ENCODE data around the gene DZIP1L. TPM values are rescaled to one million over a fixed set of nuclear protein-coding genes. Genes with fewer than 3 reads are reported as not detected.
"Not testable (repeated sequence)": the region's sequence is repeated elsewhere in the genome, so short reads cannot be mapped to it uniquely, and the experiment has no call there.

The DZIP1L gene
- total RNA-seq, 5 donors from 2014 or later (not counting 1 experiment from before 2014, with no cell fraction given), result not detected

- WGBS (ENCODE audit: insufficient coverage), result no CpG with 5 or more reads among the region's 3 CpGs
Measured at GRCh38 chr3:138085745-138086144, 29.7 kb downstream of the DZIP1L start.

GRCh38 chr3:138084196-138084595 lies 31.2 kb downstream of the DZIP1L start:
- H3K27me3 ChIP-seq (replicated peaks in 1 of 2; ENCODE audit: control insufficient read depth in 2 of 2, extremely low read depth in 1 of 2, insufficient read depth in 2 of 2, low read length in 1 of 2), result peaks cover 0 to 19% of the 10 kb centered on the region in 2 experiments
- H3K4me1 ChIP-seq (ENCODE audit: control insufficient read depth in 1 of 2, extremely low read depth in 1 of 2, insufficient read depth in 2 of 2, low read length in 2 of 2), result peaks cover 0 to 11% of the 10 kb centered on the region in 2 experiments
- ATAC-seq (replicated peaks in 1 of 4) (no peak), DNase-seq (no peak)
- H3K9me3 Mint-ChIP-seq, result no peaks in the 10 kb centered on the region
- H3K27ac ChIP-seq (ENCODE audit: low read length), result no peak overlapping the region
- no peaks in the 10 kb centered on the region for H3K36me3 ChIP-seq (ENCODE audit: control insufficient read depth in 2 of 2, extremely low read depth in 1 of 2, insufficient read depth in 1 of 2, low read length in 1 of 2)
- H3K36me3 Mint-ChIP-seq, result no peaks in the 10 kb centered on the region
- no peak overlapping the region for H3K27ac Mint-ChIP-seq
- no peak overlapping the region for H3K4me3 Mint-ChIP-seq
- no peaks in the 10 kb centered on the region for H3K9me3 ChIP-seq
- no peak overlapping the region for H3K4me3 ChIP-seq (ENCODE audit: control insufficient read depth in 1 of 2, extremely low read depth in 1 of 2, low read length in 1 of 2)
- ChIA-PET POLR2A (no interaction called here), CTCF (no interaction called here)
- H3K27me3 Mint-ChIP-seq, result peaks cover 3 to 7% of the 10 kb centered on the region in 2 donors
- peaks cover 18 to 25% (median 22%) of the 10 kb centered on the region in 3 donors for H3K4me1 Mint-ChIP-seq

More at GRCh38 chr3:138085745-138086144, 29.7 kb downstream of the DZIP1L start:
- H3K27me3 Mint-ChIP-seq, result peaks cover 9 to 13% of the 10 kb centered on the region in 2 donors
- H3K4me3 Mint-ChIP-seq; H3K27ac ChIP-seq (ENCODE audit: low read length); POLR2A ChIA-PET; H3K9me3 ChIP-seq; ATAC-seq (replicated peaks in 1 of 4); H3K27ac Mint-ChIP-seq; DNase-seq; H3K36me3 Mint-ChIP-seq; H3K9me3 Mint-ChIP-seq; H3K4me3 ChIP-seq (ENCODE audit: control insufficient read depth in 1 of 2, extremely low read depth in 1 of 2, low read length in 1 of 2); H3K36me3 ChIP-seq (ENCODE audit: control insufficient read depth in 2 of 2, extremely low read depth in 1 of 2, insufficient read depth in 1 of 2, low read length in 1 of 2): not testable (repeated sequence)
- peaks cover 18 to 25% (median 22%) of the 10 kb centered on the region in 3 donors for H3K4me1 Mint-ChIP-seq
- Histone ChIP-seq H3K4me1 (ENCODE audit: control insufficient read depth in 1 of 2, extremely low read depth in 1 of 2, insufficient read depth in 2 of 2, low read length in 2 of 2) (peaks cover 0 to 11% of the 10 kb centered on the region in 2 experiments), H3K27me3 (replicated peaks in 1 of 2; ENCODE audit: control insufficient read depth in 2 of 2, extremely low read depth in 1 of 2, insufficient read depth in 2 of 2, low read length in 1 of 2) (peaks cover 0 to 17% of the 10 kb centered on the region in 2 experiments)
- CTCF ChIA-PET, result interaction anchor here in 1 of 2 donors (0.5 kb wide), 1 partner anchor 747 kb away, joined by 7 read pairs; no protein-coding TSS in a partner anchor

GRCh38 chr3:138082992-138083386 lies 32.4 kb downstream of the DZIP1L start:
- H3K9me3 ChIP-seq, result no peaks in the 10 kb centered on the region
- H3K4me3 ChIP-seq (ENCODE audit: control insufficient read depth in 1 of 2, extremely low read depth in 1 of 2, low read length in 1 of 2), result no peak overlapping the region
- ATAC-seq (replicated peaks in 1 of 4) (peak in 1 of 4 experiments; percentile 28), DNase-seq (no peak)
- ChIA-PET CTCF (interaction anchor here in 1 of 2 donors (1.1 kb wide), 1 partner anchor 12 kb away, joined by 4 read pairs; no protein-coding TSS in a partner anchor), POLR2A (no interaction called here)
- no peak overlapping the region for H3K27ac ChIP-seq (ENCODE audit: low read length)
- Mint-ChIP-seq H3K27ac (peak overlapping the region in 1 of 2 donors; percentile 64), H3K27me3 (no peaks in the 10 kb centered on the region), H3K36me3 (no peaks in the 10 kb centered on the region), H3K9me3 (no peaks in the 10 kb centered on the region), H3K4me1 (peaks cover 18 to 25% (median 22%) of the 10 kb centered on the region in 3 donors), H3K4me3 (peak overlapping the region in 1 of 3 donors; percentile 43)
- peaks cover 0 to 19% of the 10 kb centered on the region in 2 experiments for H3K27me3 ChIP-seq (replicated peaks in 1 of 2; ENCODE audit: control insufficient read depth in 2 of 2, extremely low read depth in 1 of 2, insufficient read depth in 2 of 2, low read length in 1 of 2)
- no peaks in the 10 kb centered on the region for H3K36me3 ChIP-seq (ENCODE audit: control insufficient read depth in 2 of 2, extremely low read depth in 1 of 2, insufficient read depth in 1 of 2, low read length in 1 of 2)
- peaks cover 0 to 11% of the 10 kb centered on the region in 2 experiments for H3K4me1 ChIP-seq (ENCODE audit: control insufficient read depth in 1 of 2, extremely low read depth in 1 of 2, insufficient read depth in 2 of 2, low read length in 2 of 2)

GRCh38 chr3:138082085-138082991 lies 33.1 kb downstream of the DZIP1L start:
- ChIA-PET POLR2A (no interaction called here), CTCF (interaction anchor here in 1 of 2 donors (0.5 to 1.1 kb wide), 2 partner anchors 12 to 41 kb away, joined by 3 to 4 read pairs; no protein-coding TSS in a partner anchor)
- Mint-ChIP-seq H3K4me1 (peaks cover 18 to 25% (median 22%) of the 10 kb centered on the region in 3 donors), H3K4me3 (peak overlapping the region in 2 of 3 donors; percentile 43 to 51), H3K36me3 (no peaks in the 10 kb centered on the region), H3K27me3 (no peaks in the 10 kb centered on the region), H3K9me3 (no peaks in the 10 kb centered on the region), H3K27ac (peak overlapping the region in 1 of 2 donors; percentile 40)
- H3K9me3 ChIP-seq, result no peaks in the 10 kb centered on the region
- ATAC-seq (replicated peaks in 1 of 4), result peak; percentile 44 to 73 (median 46)
- DNase-seq, result peak in 1 of 35 experiments; percentile 7
- H3K27ac ChIP-seq (ENCODE audit: low read length), result no peak overlapping the region
- no peak overlapping the region for H3K4me3 ChIP-seq (ENCODE audit: control insufficient read depth in 1 of 2, extremely low read depth in 1 of 2, low read length in 1 of 2)
- 60% methylated on average over 3 of the region's 8 CpGs for WGBS (ENCODE audit: insufficient coverage)
- peaks cover 0 to 22% of the 10 kb centered on the region in 2 experiments for H3K27me3 ChIP-seq (replicated peaks in 1 of 2; ENCODE audit: control insufficient read depth in 2 of 2, extremely low read depth in 1 of 2, insufficient read depth in 2 of 2, low read length in 1 of 2)
- H3K4me1 ChIP-seq (ENCODE audit: control insufficient read depth in 1 of 2, extremely low read depth in 1 of 2, insufficient read depth in 2 of 2, low read length in 2 of 2), result peaks cover 0 to 11% of the 10 kb centered on the region in 2 experiments
- no peaks in the 10 kb centered on the region for H3K36me3 ChIP-seq (ENCODE audit: control insufficient read depth in 2 of 2, extremely low read depth in 1 of 2, insufficient read depth in 1 of 2, low read length in 1 of 2)

GRCh38 chr3:138081371-138082084 lies 33.9 kb downstream of the DZIP1L start:
- Mint-ChIP-seq H3K27ac (no peak overlapping the region), H3K27me3 (no peaks in the 10 kb centered on the region)

GRCh38 chr3:138079901-138080300 lies 35.5 kb downstream of the DZIP1L start:
- ChIA-PET CTCF (no interaction called here), POLR2A (no interaction called here)
- Mint-ChIP-seq H3K36me3 (no peaks in the 10 kb centered on the region), H3K9me3 (no peaks in the 10 kb centered on the region), H3K4me3 (no peak overlapping the region), H3K27me3 (no peaks in the 10 kb centered on the region), H3K4me1 (peaks cover 18 to 25% (median 22%) of the 10 kb centered on the region in 3 donors), H3K27ac (no peak overlapping the region)
- Histone ChIP-seq H3K27ac (ENCODE audit: low read length) (no peak overlapping the region), H3K36me3 (ENCODE audit: control insufficient read depth in 2 of 2, extremely low read depth in 1 of 2, insufficient read depth in 1 of 2, low read length in 1 of 2) (no peaks in the 10 kb centered on the region), H3K4me1 (ENCODE audit: control insufficient read depth in 1 of 2, extremely low read depth in 1 of 2, insufficient read depth in 2 of 2, low read length in 2 of 2) (peaks cover 0 to 11% of the 10 kb centered on the region in 2 experiments), H3K9me3 (no peaks in the 10 kb centered on the region), H3K4me3 (ENCODE audit: control insufficient read depth in 1 of 2, extremely low read depth in 1 of 2, low read length in 1 of 2) (no peak overlapping the region), H3K27me3 (replicated peaks in 1 of 2; ENCODE audit: control insufficient read depth in 2 of 2, extremely low read depth in 1 of 2, insufficient read depth in 2 of 2, low read length in 1 of 2) (peaks cover 0 to 22% of the 10 kb centered on the region in 2 experiments)
- 83% methylated on average over 3 of the region's 5 CpGs for WGBS (ENCODE audit: insufficient coverage)
- ATAC-seq (replicated peaks in 1 of 4), result no peak
- no peak for DNase-seq

More at GRCh38 chr3:138081371-138082084, 33.9 kb downstream of the DZIP1L start:
- WGBS (ENCODE audit: insufficient coverage), result 82% methylated on average over 3 of the region's 5 CpGs
- H3K4me3 Mint-ChIP-seq, result no peak overlapping the region
- no peaks in the 10 kb centered on the region for H3K9me3 ChIP-seq
- no peak for ATAC-seq (replicated peaks in 1 of 4)
- peaks cover 0 to 22% of the 10 kb centered on the region in 2 experiments for H3K27me3 ChIP-seq (replicated peaks in 1 of 2; ENCODE audit: control insufficient read depth in 2 of 2, extremely low read depth in 1 of 2, insufficient read depth in 2 of 2, low read length in 1 of 2)
- no peak overlapping the region for H3K4me3 ChIP-seq (ENCODE audit: control insufficient read depth in 1 of 2, extremely low read depth in 1 of 2, low read length in 1 of 2)
- POLR2A ChIA-PET, result no interaction called here
- H3K27ac ChIP-seq (ENCODE audit: low read length), result no peak overlapping the region
- no peak for DNase-seq
- no peaks in the 10 kb centered on the region for H3K36me3 Mint-ChIP-seq
- H3K9me3 Mint-ChIP-seq, result no peaks in the 10 kb centered on the region
- no peaks in the 10 kb centered on the region for H3K36me3 ChIP-seq (ENCODE audit: control insufficient read depth in 2 of 2, extremely low read depth in 1 of 2, insufficient read depth in 1 of 2, low read length in 1 of 2)
- H3K4me1 Mint-ChIP-seq, result peaks cover 18 to 25% (median 22%) of the 10 kb centered on the region in 3 donors
- H3K4me1 ChIP-seq (ENCODE audit: control insufficient read depth in 1 of 2, extremely low read depth in 1 of 2, insufficient read depth in 2 of 2, low read length in 2 of 2), result peaks cover 0 to 11% of the 10 kb centered on the region in 2 experiments
- CTCF ChIA-PET, result interaction anchor here in 1 of 2 donors (0.5 to 1.1 kb wide), 3 partner anchors 11 to 40 kb away, joined by 3 to 4 read pairs (median 3); no protein-coding TSS in a partner anchor
